HG03460 (cell line): ENCODE data around the gene SERGEF.

Experiments
- ATAC-seq: cut with Tn5 transposase; IDR thresholded peaks from one replicate; pipeline ENCODE4 v1.9.1; 2021; ENCODE audit not compliant: unreplicated experiment

The SERGEF gene

GRCh38 chr11:17772704-17773600 is 239.9 kb downstream of the SERGEF start:
- ATAC-seq, result no peak

GRCh38 chr11:17771841-17772401 is 240.9 kb downstream of the SERGEF start:
- no peak for ATAC-seq

GRCh38 chr11:17771415-17771814 is 241.4 kb downstream of the SERGEF start:
- no peak for ATAC-seq

- no peak for ATAC-seq
These were observed 241.9 kb downstream of the SERGEF start for GRCh38 chr11:17770917-17771316.

- ATAC-seq, result no peak
These were observed 242.7 kb downstream of the SERGEF start for GRCh38 chr11:17770048-17770652.

- ATAC-seq, result no peak
These were observed 243.6 kb downstream of the SERGEF start for GRCh38 chr11:17769218-17769617.

- ATAC-seq, result no peak
These were observed 244.3 kb downstream of the SERGEF start for GRCh38 chr11:17768547-17768946.

GRCh38 chr11:17767914-17768313 is 244.9 kb downstream of the SERGEF start:
- ATAC-seq, result no peak

- no peak for ATAC-seq
These were observed 245.5 kb downstream of the SERGEF start for GRCh38 chr11:17767301-17767885.

GRCh38 chr11:17766590-17766989 is 246.3 kb downstream of the SERGEF start:
- no peak for ATAC-seq

- ATAC-seq, result no peak
These were observed 246.8 kb downstream of the SERGEF start for GRCh38 chr11:17766073-17766359.

GRCh38 chr11:17765356-17766072 is 247.3 kb downstream of the SERGEF start:
- no peak for ATAC-seq

GRCh38 chr11:17764446-17765218 is 248.2 kb downstream of the SERGEF start:
- no peak for ATAC-seq

- no peak for ATAC-seq
These were observed 249.1 kb downstream of the SERGEF start for GRCh38 chr11:17763703-17764102.

GRCh38 chr11:17763244-17763643 is 249.6 kb downstream of the SERGEF start:
- ATAC-seq, result no peak

- no peak for ATAC-seq
These were observed 250.4 kb downstream of the SERGEF start for GRCh38 chr11:17762309-17762974.

GRCh38 chr11:17760102-17761029 is 252.5 kb downstream of the SERGEF start:
- peak; percentile 77 for ATAC-seq

GRCh38 chr11:17755891-17756290 is 257.0 kb downstream of the SERGEF start:
- no peak for ATAC-seq

GRCh38 chr11:17753641-17754040 is 259.2 kb downstream of the SERGEF start:
- ATAC-seq, result no peak
